ENCODE data around the gene EIF3A.

- TF ChIP-seq CTCF (IDR thresholded peaks at IDR 0.05): no peak
- no peak for TF ChIP-seq POLR2A (IDR thresholded peaks at IDR 0.05)
These were observed 19.3 kb downstream of the EIF3A start for GRCh38 chr10:119061352-119061751.
